C4-2B (cell line): Measurements from ENCODE around the gene TANC1.

Source experiments
- CTCF ChIP-seq: fragments of 450-650 bp; conservative IDR thresholded peaks from 2 replicates; pipeline ENCODE4 v1.5.1; 2017; ENCODE audit warnings: mild to moderate bottlenecking
- ZFX ChIP-seq: fragments of 450-650 bp; IDR thresholded peaks from 2 replicates; pipeline ENCODE4 v1.6.1; 2017

GRCh38 chr2:159148901-159149300 is 180.5 kb downstream of the TANC1 start:
- TF ChIP-seq CTCF, result no peak
- TF ChIP-seq ZFX, result no peak
